ENCODE data around the gene B4GALT6. TPM values are rescaled to one million over a fixed set of nuclear protein-coding genes. Genes with fewer than 3 reads are reported as not detected.

B4GALT6 gene
- polyA plus RNA-seq, 1 donor (not counting 4 experiments of a cell fraction or from before 2014, with no cell fraction given): 7.1 TPM

DNA sequence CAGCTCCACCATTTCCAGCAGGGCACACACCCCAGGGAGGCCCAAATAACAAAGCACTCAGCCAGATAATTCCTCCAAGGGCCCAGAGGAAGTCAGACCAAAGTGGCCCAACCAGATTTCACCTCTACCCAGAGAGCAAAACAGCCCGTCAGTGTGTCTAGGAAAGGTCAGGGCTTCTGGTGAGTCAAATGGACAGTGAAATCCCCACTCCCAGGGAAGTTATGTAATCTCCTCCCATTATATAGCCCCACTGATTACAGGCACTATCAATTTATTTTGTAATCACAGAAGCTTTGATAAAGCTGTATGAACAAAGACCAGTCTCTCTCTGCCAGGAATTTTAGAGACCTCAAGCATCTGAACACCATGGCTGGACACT lies 4.0 kb downstream of the B4GALT6 start:
- H3K27ac ChIP-seq (ENCODE audit: control insufficient read depth, insufficient read depth, low read length): peak overlapping the region; percentile 85
- no peaks in the 10 kb centered on the region for H3K36me3 ChIP-seq (ENCODE audit: control insufficient read depth in 2 of 2, extremely low read depth in 1 of 2, insufficient read depth in 2 of 2, low read length in 2 of 2)
- no peaks in the 10 kb centered on the region for H4K20me1 ChIP-seq (ENCODE audit: control insufficient read depth, extremely low read depth, insufficient read depth, low read length)
- H2AFZ ChIP-seq (ENCODE audit: control insufficient read depth, low read length): no peak overlapping the region
- H3K4me3 ChIP-seq (ENCODE audit: control insufficient read depth in 2 of 3, extremely low read depth in 1 of 3, insufficient read depth in 2 of 3, low read depth in 1 of 3, low read length in 3 of 3): no peak overlapping the region
- H3K9me1 ChIP-seq (ENCODE audit: control insufficient read depth, extremely low read depth, insufficient read depth, low read length): no peaks in the 10 kb centered on the region
- H3K4me2 ChIP-seq (ENCODE audit: control insufficient read depth, extremely low read depth, insufficient read depth, low read depth, low read length): peak overlapping the region; percentile 2
- H3K9me3 ChIP-seq (ENCODE audit: control insufficient read depth, low read depth, low read length): no peaks in the 10 kb centered on the region
- H3K27me3 ChIP-seq (ENCODE audit: control insufficient read depth, extremely low read depth, insufficient read depth, low read length): no peaks in the 10 kb centered on the region
- DNase-seq (ENCODE audit: low read depth, low spot score) (no peak), FAIRE-seq (no peak)
- dilution Hi-C loops (cut with MboI; ENCODE audit: extremely low pct_ligation_motif_present, low sequenced_read_pairs): no loop called here
- peaks cover 40% of the 10 kb centered on the region for H3K4me1 ChIP-seq (ENCODE audit: control insufficient read depth, extremely low read depth, insufficient read depth, low read length)
- TF ChIP-seq, protein P1, sequence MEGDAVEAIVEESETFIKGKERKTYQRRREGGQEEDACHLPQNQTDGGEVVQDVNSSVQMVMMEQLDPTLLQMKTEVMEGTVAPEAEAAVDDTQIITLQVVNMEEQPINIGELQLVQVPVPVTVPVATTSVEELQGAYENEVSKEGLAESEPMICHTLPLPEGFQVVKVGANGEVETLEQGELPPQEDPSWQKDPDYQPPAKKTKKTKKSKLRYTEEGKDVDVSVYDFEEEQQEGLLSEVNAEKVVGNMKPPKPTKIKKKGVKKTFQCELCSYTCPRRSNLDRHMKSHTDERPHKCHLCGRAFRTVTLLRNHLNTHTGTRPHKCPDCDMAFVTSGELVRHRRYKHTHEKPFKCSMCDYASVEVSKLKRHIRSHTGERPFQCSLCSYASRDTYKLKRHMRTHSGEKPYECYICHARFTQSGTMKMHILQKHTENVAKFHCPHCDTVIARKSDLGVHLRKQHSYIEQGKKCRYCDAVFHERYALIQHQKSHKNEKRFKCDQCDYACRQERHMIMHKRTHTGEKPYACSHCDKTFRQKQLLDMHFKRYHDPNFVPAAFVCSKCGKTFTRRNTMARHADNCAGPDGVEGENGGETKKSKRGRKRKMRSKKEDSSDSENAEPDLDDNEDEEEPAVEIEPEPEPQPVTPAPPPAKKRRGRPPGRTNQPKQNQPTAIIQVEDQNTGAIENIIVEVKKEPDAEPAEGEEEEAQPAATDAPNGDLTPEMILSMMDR (optimal IDR thresholded peaks at IDR 0.05 in 1 of 3, IDR thresholded peaks at IDR 0.05 in 1 of 3, conservative IDR thresholded peaks at IDR 0.05 in 1 of 3; ENCODE audit: extremely low read depth in 1 of 3, insufficient read depth in 2 of 3, low read length in 3 of 3): no peak
- TF ChIP-seq EZH2 (IDR thresholded peaks at IDR 0.05; ENCODE audit: low read length): no peak
- H3K79me2 ChIP-seq (ENCODE audit: control insufficient read depth, insufficient read depth, low read length): peaks cover 15% of the 10 kb centered on the region
- no peak overlapping the region for H3K9ac ChIP-seq (ENCODE audit: control insufficient read depth, extremely low read depth, insufficient read depth, low read length)

DNA sequence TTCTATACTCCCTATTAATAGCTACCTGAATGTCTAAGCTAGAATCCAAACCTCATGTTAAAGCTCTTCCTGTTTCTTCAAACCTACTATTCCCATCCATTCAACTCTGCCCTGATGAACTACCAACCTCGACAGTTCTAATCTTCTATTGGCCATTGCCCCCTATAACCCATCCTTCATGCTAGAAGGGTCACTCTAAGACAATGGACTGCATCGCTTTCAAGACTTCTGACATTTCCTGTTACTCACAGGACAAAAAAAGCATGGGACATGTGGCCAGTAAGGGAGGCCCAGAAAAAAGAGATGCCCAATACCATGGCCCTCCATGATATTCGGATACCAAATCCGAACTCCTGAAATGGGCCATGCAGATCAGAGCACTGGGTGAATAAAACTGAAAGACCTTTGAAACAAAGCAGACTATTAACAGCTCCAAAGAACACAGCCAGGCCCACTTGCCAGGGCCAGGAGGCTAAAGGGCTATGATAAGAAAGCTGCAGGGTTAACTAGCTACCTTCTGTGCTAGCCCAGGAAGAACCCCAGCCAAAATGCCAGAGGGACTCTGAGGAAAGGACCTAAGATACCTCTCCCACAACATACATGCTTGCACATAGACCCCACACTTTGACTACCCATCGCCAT lies 4.5 kb downstream of the B4GALT6 start:
- peak overlapping the region; percentile 77 for H3K4me2 ChIP-seq (ENCODE audit: control insufficient read depth, extremely low read depth, insufficient read depth, low read depth, low read length)
- no peak overlapping the region for H3K9ac ChIP-seq (ENCODE audit: control insufficient read depth, extremely low read depth, insufficient read depth, low read length)
- H3K4me3 ChIP-seq (ENCODE audit: control insufficient read depth in 2 of 3, extremely low read depth in 1 of 3, insufficient read depth in 2 of 3, low read depth in 1 of 3, low read length in 3 of 3): no peak overlapping the region
- FAIRE-seq (peak; percentile 20), DNase-seq (ENCODE audit: low read depth, low spot score) (no peak)
- H3K9me3 ChIP-seq (ENCODE audit: control insufficient read depth, low read depth, low read length): no peaks in the 10 kb centered on the region
- H4K20me1 ChIP-seq (ENCODE audit: control insufficient read depth, extremely low read depth, insufficient read depth, low read length): no peaks in the 10 kb centered on the region
- H3K79me2 ChIP-seq (ENCODE audit: control insufficient read depth, insufficient read depth, low read length): peaks cover 15% of the 10 kb centered on the region
- peaks cover 40% of the 10 kb centered on the region for H3K4me1 ChIP-seq (ENCODE audit: control insufficient read depth, extremely low read depth, insufficient read depth, low read length)
- no peak overlapping the region for H2AFZ ChIP-seq (ENCODE audit: control insufficient read depth, low read length)
- dilution Hi-C loops (cut with MboI; ENCODE audit: extremely low pct_ligation_motif_present, low sequenced_read_pairs): no loop called here
- H3K9me1 ChIP-seq (ENCODE audit: control insufficient read depth, extremely low read depth, insufficient read depth, low read length): no peaks in the 10 kb centered on the region
- H3K27me3 ChIP-seq (ENCODE audit: control insufficient read depth, extremely low read depth, insufficient read depth, low read length): no peaks in the 10 kb centered on the region
- TF ChIP-seq, protein P1 (optimal IDR thresholded peaks at IDR 0.05 in 1 of 3, IDR thresholded peaks at IDR 0.05 in 1 of 3, conservative IDR thresholded peaks at IDR 0.05 in 1 of 3; ENCODE audit: extremely low read depth in 1 of 3, insufficient read depth in 2 of 3, low read length in 3 of 3): no peak
- TF ChIP-seq EZH2 (IDR thresholded peaks at IDR 0.05; ENCODE audit: low read length): no peak
- no peaks in the 10 kb centered on the region for H3K36me3 ChIP-seq (ENCODE audit: control insufficient read depth in 2 of 2, extremely low read depth in 1 of 2, insufficient read depth in 2 of 2, low read length in 2 of 2)
- H3K27ac ChIP-seq (ENCODE audit: control insufficient read depth, insufficient read depth, low read length): peak overlapping the region; percentile 85

Measured in keratinocyte (primary cell).